Breast epithelium (tissue), 3 donors: ENCODE results near the gene GRAPL.
"Not testable (repeated sequence)": the region's sequence is repeated elsewhere in the genome, so short reads cannot be mapped to it uniquely, and the experiment has no call there.

ENCODE experiments used
- CTCF ChIP-seq, 3 donors: fragments of 450-650 bp; IDR thresholded peaks; one replicate each; pipeline ENCODE4 v1.5.1; 2016 to 2017; ENCODE audit warnings: antibody characterized with exemption in 3 of 3, mild to moderate bottlenecking in 3 of 3, moderate library complexity in 3 of 3
- POLR2A ChIP-seq: fragments of 450-650 bp; IDR thresholded peaks from one replicate; pipeline ENCODE4 v1.6.1; 2016; ENCODE audit warnings: antibody characterized with exemption, mild to moderate bottlenecking, moderate library complexity

- not testable (repeated sequence) for TF ChIP-seq CTCF (IDR thresholded peaks at IDR 0.05); POLR2A
Observed at GRCh38 chr17:19157628-19158027, 30.2 kb downstream of the GRAPL start.
